Measurements from ENCODE around the gene CAVIN4. TPM values are rescaled to one million over a fixed set of nuclear protein-coding genes. Genes with fewer than 3 reads are reported as not detected.

CAVIN4 gene
- polyA plus RNA-seq, 1 donor from 2014 or later = 15.3 TPM

DNA sequence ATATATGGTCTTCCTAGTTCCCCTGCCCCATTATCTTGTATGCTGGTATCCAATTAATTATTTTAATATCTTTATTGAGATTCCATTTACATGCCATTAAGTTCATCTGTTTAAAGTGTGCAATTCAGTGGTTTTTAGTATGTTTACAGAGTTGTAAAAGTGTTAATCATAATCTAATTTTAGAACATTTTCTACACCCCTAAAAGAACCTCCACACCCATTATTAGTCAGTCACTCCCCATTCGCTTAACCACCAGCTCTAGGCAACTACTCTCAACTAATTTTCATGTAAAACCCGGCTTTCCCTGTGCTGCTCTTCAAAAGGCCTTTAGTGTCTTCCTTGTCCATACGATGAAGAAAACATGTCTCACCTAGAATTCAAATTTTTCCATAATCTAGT is 20.8 kb upstream of the CAVIN4 start:
- Histone ChIP-seq H3K4me2 (ENCODE audit: low read length) (no peak overlapping the region), H3K79me2 (replicated peaks; ENCODE audit: insufficient read depth, low read length) (no peaks in the 10 kb centered on the region), H3K27ac (ENCODE audit: low read length) (no peak overlapping the region), H3K9me3 (ENCODE audit: low read length) (no peaks in the 10 kb centered on the region), H3K9ac (ENCODE audit: low read length) (no peak overlapping the region), H3K36me3 (ENCODE audit: insufficient read depth, low read length) (peaks cover 14% of the 10 kb centered on the region), H3F3A (ENCODE audit: insufficient read depth, low read length, poor library complexity, severe bottlenecking) (no peaks in the 10 kb centered on the region), H3K4me3 (ENCODE audit: low read length) (no peak overlapping the region), H3K27me3 (ENCODE audit: insufficient read depth, low read depth, low read length) (no peaks in the 10 kb centered on the region), H2AFZ (ENCODE audit: low read depth, low read length) (no peak overlapping the region), H3K9me2 (ENCODE audit: insufficient read depth, low read length) (no peaks in the 10 kb centered on the region), H4K20me1 (ENCODE audit: insufficient read depth) (no peaks in the 10 kb centered on the region)
- no peak for TF ChIP-seq SMC3 (conservative IDR thresholded peaks at IDR 0.05; ENCODE audit: poor library complexity)
- no peak for TF ChIP-seq EZH2 (IDR thresholded peaks at IDR 0.05; ENCODE audit: borderline replicate concordance, insufficient read depth, low read length, poor library complexity, severe bottlenecking)
- TF ChIP-seq, protein P1, sequence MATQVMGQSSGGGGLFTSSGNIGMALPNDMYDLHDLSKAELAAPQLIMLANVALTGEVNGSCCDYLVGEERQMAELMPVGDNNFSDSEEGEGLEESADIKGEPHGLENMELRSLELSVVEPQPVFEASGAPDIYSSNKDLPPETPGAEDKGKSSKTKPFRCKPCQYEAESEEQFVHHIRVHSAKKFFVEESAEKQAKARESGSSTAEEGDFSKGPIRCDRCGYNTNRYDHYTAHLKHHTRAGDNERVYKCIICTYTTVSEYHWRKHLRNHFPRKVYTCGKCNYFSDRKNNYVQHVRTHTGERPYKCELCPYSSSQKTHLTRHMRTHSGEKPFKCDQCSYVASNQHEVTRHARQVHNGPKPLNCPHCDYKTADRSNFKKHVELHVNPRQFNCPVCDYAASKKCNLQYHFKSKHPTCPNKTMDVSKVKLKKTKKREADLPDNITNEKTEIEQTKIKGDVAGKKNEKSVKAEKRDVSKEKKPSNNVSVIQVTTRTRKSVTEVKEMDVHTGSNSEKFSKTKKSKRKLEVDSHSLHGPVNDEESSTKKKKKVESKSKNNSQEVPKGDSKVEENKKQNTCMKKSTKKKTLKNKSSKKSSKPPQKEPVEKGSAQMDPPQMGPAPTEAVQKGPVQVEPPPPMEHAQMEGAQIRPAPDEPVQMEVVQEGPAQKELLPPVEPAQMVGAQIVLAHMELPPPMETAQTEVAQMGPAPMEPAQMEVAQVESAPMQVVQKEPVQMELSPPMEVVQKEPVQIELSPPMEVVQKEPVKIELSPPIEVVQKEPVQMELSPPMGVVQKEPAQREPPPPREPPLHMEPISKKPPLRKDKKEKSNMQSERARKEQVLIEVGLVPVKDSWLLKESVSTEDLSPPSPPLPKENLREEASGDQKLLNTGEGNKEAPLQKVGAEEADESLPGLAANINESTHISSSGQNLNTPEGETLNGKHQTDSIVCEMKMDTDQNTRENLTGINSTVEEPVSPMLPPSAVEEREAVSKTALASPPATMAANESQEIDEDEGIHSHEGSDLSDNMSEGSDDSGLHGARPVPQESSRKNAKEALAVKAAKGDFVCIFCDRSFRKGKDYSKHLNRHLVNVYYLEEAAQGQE (IDR thresholded peaks at IDR 0.05; ENCODE audit: borderline replicate concordance) = no peak
- TF ChIP-seq, protein P2, sequence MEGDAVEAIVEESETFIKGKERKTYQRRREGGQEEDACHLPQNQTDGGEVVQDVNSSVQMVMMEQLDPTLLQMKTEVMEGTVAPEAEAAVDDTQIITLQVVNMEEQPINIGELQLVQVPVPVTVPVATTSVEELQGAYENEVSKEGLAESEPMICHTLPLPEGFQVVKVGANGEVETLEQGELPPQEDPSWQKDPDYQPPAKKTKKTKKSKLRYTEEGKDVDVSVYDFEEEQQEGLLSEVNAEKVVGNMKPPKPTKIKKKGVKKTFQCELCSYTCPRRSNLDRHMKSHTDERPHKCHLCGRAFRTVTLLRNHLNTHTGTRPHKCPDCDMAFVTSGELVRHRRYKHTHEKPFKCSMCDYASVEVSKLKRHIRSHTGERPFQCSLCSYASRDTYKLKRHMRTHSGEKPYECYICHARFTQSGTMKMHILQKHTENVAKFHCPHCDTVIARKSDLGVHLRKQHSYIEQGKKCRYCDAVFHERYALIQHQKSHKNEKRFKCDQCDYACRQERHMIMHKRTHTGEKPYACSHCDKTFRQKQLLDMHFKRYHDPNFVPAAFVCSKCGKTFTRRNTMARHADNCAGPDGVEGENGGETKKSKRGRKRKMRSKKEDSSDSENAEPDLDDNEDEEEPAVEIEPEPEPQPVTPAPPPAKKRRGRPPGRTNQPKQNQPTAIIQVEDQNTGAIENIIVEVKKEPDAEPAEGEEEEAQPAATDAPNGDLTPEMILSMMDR (IDR thresholded peaks at IDR 0.05; ENCODE audit: poor library complexity, severe bottlenecking) = no peak
- TF ChIP-seq MXI1 (conservative IDR thresholded peaks at IDR 0.05; ENCODE audit: poor library complexity, severe bottlenecking) = no peak
- no peak for TF ChIP-seq TAF1 (IDR thresholded peaks at IDR 0.05; ENCODE audit: low read depth)
- TF ChIP-seq RAD21 (conservative IDR thresholded peaks at IDR 0.05) = no peak
- TF ChIP-seq EP300 (conservative IDR thresholded peaks at IDR 0.05; ENCODE audit: poor library complexity, severe bottlenecking) = no peak
- TF ChIP-seq POLR2AphosphoS5 (IDR thresholded peaks at IDR 0.05) = no peak

DNA sequence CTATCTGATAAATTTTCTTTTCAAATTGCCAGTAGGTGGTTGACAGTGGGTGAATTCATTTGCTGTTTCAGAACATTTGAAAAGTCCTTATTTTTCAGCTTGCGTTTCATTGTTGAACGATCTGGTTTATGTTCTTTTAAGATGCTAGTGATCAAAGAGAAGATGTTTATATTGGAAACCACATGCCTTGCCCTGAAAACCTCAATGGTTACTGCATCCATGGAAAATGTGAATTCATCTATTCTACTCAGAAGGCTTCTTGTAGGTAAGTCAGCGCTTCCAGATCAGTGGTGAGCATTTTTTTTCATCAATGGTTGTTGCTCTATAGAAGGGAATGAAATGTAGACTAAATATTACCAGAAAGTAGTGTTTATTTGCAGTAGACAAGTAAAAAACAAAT is 16.6 kb upstream of the CAVIN4 start:
- Histone ChIP-seq H3K36me3 (ENCODE audit: insufficient read depth, low read length) (peaks cover 9% of the 10 kb centered on the region), H2AFZ (ENCODE audit: low read depth, low read length) (no peak overlapping the region), H3K4me2 (ENCODE audit: low read length) (no peak overlapping the region), H3K79me2 (replicated peaks; ENCODE audit: insufficient read depth, low read length) (peaks cover 4% of the 10 kb centered on the region), H3F3A (ENCODE audit: insufficient read depth, low read length, poor library complexity, severe bottlenecking) (no peaks in the 10 kb centered on the region), H3K9ac (ENCODE audit: low read length) (no peak overlapping the region), H3K27me3 (ENCODE audit: insufficient read depth, low read depth, low read length) (no peaks in the 10 kb centered on the region), H3K27ac (ENCODE audit: low read length) (no peak overlapping the region), H4K20me1 (ENCODE audit: insufficient read depth) (no peaks in the 10 kb centered on the region), H3K9me3 (ENCODE audit: low read length) (no peaks in the 10 kb centered on the region), H3K4me3 (ENCODE audit: low read length) (no peak overlapping the region), H3K9me2 (ENCODE audit: insufficient read depth, low read length) (no peaks in the 10 kb centered on the region)
- no peak for TF ChIP-seq RAD21 (conservative IDR thresholded peaks at IDR 0.05)
- no peak for TF ChIP-seq EZH2 (IDR thresholded peaks at IDR 0.05; ENCODE audit: borderline replicate concordance, insufficient read depth, low read length, poor library complexity, severe bottlenecking)
- no peak for TF ChIP-seq SMC3 (conservative IDR thresholded peaks at IDR 0.05; ENCODE audit: poor library complexity)
- TF ChIP-seq, protein P2 (IDR thresholded peaks at IDR 0.05; ENCODE audit: poor library complexity, severe bottlenecking) = no peak
- no peak for TF ChIP-seq EP300 (conservative IDR thresholded peaks at IDR 0.05; ENCODE audit: poor library complexity, severe bottlenecking)
- no peak for TF ChIP-seq TAF1 (IDR thresholded peaks at IDR 0.05; ENCODE audit: low read depth)

All from neural cell (in vitro differentiated cells).